GM20431 (cell line): Measurements from ENCODE around the gene TWF1.

ENCODE experiments used
- in situ Hi-C: fragments of 300-500 bp; cut with MseI, MboI; formaldehyde crosslinking; loops from one replicate; pipeline ENCODE4 v1.15.0; 2020; ENCODE audit warnings: low sequenced_read_pairs; ENCODE audit not compliant: unreplicated experiment

The TWF1 gene

DNA sequence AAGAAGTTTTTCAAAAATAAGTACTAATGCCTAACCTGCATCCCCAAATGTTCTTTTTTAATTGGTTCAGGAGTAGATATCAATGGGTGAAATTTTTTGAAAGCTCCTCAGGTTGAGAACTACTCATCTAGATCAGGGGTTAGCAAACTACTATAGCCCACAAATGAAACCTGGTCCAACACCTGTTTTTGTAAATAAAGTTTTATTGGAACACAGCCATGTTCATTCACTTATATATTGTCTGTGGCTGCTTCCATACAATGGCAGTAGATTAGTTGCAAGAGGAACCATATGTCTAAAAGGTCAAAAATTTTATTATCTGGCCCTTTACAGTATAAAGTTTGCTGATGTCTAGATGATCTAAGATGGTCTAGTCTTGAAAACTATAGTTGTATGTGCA is 61.3 kb downstream of the TWF1 start:
- in situ Hi-C loops, result no loop called here
